A673 (cell line): ENCODE data around the gene GRID2.

ENCODE experiments used
- EZH2 ChIP-seq: fragments of 200-600 bp; sonication (generic); IDR thresholded peaks from 2 replicates; pipeline ENCODE4 v1.6.1; 2017; ENCODE audit warnings: borderline replicate concordance, low read depth, mild to moderate bottlenecking, mixed read lengths, antibody characterized with exemption, low read length; ENCODE audit not compliant: poor library complexity, severe bottlenecking
- TF ChIP-seq, protein P1 (sequence below): fragments of 300-800, 200-600 bp; sonication (generic); conservative IDR thresholded peaks from 2 replicates; pipeline ENCODE4 v1.5.1; 2017; ENCODE audit warnings: low read depth, mild to moderate bottlenecking, antibody characterized with exemption, low read length, moderate library complexity, mixed read lengths

DNA sequence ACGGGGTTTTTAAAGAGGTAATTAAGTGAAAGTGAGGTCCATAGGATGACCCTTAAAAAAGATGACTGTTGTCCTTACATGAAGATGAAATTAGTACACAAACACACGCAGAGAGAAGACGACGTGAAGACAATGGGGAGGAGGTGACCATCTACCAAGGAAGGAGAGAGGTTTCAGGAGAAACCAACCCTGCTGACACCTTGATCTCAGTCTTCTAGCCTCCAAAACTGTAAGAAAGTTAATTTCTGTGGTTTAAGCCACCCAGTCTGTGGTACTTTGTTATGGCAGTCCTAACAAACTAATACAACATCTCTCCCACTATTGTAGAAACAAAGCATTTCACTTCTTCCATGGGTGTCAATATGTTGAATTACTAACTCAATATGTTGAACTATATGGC lies 1385.2 kb downstream of the GRID2 start:
- TF ChIP-seq, protein P1, sequence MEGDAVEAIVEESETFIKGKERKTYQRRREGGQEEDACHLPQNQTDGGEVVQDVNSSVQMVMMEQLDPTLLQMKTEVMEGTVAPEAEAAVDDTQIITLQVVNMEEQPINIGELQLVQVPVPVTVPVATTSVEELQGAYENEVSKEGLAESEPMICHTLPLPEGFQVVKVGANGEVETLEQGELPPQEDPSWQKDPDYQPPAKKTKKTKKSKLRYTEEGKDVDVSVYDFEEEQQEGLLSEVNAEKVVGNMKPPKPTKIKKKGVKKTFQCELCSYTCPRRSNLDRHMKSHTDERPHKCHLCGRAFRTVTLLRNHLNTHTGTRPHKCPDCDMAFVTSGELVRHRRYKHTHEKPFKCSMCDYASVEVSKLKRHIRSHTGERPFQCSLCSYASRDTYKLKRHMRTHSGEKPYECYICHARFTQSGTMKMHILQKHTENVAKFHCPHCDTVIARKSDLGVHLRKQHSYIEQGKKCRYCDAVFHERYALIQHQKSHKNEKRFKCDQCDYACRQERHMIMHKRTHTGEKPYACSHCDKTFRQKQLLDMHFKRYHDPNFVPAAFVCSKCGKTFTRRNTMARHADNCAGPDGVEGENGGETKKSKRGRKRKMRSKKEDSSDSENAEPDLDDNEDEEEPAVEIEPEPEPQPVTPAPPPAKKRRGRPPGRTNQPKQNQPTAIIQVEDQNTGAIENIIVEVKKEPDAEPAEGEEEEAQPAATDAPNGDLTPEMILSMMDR: no peak
- no peak for TF ChIP-seq EZH2
